ENCODE data around the gene GOLPH3L.

DNA sequence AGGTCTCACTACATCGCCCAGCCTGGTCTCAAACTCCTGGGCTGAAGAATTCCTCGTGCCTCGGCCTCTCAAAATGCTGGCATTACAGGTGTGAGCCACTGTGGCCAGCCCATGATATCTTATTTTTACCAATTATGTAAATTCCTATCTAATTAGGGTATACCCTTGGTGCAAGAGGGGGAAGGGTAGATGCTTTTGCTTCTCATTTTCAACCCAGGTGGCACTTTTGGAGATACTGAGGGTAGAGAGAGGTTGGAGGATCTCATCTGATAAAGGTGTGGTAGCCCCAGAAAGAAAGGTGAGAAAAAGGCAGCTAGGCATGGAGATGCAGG lies 85.0 kb downstream of the GOLPH3L start:
- TF ChIP-seq, protein P1, sequence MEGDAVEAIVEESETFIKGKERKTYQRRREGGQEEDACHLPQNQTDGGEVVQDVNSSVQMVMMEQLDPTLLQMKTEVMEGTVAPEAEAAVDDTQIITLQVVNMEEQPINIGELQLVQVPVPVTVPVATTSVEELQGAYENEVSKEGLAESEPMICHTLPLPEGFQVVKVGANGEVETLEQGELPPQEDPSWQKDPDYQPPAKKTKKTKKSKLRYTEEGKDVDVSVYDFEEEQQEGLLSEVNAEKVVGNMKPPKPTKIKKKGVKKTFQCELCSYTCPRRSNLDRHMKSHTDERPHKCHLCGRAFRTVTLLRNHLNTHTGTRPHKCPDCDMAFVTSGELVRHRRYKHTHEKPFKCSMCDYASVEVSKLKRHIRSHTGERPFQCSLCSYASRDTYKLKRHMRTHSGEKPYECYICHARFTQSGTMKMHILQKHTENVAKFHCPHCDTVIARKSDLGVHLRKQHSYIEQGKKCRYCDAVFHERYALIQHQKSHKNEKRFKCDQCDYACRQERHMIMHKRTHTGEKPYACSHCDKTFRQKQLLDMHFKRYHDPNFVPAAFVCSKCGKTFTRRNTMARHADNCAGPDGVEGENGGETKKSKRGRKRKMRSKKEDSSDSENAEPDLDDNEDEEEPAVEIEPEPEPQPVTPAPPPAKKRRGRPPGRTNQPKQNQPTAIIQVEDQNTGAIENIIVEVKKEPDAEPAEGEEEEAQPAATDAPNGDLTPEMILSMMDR (conservative IDR thresholded peaks at IDR 0.05; ENCODE audit: low read length): no peak
- no peak for TF ChIP-seq EZH2phosphoT487 (IDR thresholded peaks at IDR 0.05; ENCODE audit: borderline replicate concordance)
